T follicular helper cell (primary cell): Measurements from ENCODE around the gene AMHR2.
A peak's percentile ranks its signal among the peaks of the same experiment; 100 is the strongest.

Source experiments
- DNase-seq: peaks from one replicate; pipeline ENCODE4 v3.0.0-alpha.2; 2020; ENCODE audit warnings: low read depth

Gene AMHR2

DNA sequence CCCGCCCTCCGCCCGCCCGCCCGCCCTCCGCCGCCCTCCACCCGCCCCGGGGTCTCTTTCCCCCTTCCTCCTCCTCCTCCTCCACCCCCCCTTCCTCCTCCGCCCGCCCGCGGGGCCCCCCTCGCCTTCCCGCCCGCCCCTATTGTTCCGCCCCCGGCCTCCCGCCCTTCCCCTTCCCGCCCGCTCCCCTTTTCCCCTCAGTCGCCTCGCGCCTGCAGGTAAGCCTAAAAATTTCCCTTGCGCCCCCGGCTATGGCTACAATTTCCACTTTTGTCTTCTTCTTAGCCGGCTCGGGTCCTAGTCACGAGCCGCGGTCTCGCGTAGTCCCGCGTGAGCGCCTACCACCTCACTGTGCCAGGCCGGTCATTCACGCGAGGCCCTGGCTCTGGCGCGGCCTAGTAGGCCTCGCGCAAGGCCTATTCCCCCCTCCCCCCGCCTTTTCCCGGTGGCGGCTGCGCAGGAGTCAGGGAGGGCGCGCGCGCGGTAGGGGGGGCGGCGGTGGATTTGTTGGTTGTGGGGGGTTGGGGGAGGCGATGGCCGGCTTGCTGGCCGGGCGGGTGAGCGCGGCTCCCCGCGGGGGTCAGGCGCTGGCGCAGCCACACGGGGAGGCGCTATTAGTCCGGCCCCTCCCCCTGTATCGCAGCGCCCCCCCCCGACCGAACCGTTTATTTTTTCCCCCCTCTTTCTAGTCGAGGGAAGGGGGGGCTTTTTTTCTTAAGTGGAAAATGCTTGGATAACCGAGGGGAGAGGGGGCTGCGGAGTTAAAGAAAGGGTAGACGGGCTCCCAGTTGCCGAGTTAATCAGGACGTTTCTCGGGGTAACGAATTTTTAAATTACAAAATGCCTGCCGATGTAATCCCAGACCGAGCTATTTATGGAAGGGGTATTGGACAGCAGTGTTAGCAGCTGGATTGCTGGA is 28.8 kb downstream of the AMHR2 start:
- peak; percentile 72 for DNase-seq

DNA sequence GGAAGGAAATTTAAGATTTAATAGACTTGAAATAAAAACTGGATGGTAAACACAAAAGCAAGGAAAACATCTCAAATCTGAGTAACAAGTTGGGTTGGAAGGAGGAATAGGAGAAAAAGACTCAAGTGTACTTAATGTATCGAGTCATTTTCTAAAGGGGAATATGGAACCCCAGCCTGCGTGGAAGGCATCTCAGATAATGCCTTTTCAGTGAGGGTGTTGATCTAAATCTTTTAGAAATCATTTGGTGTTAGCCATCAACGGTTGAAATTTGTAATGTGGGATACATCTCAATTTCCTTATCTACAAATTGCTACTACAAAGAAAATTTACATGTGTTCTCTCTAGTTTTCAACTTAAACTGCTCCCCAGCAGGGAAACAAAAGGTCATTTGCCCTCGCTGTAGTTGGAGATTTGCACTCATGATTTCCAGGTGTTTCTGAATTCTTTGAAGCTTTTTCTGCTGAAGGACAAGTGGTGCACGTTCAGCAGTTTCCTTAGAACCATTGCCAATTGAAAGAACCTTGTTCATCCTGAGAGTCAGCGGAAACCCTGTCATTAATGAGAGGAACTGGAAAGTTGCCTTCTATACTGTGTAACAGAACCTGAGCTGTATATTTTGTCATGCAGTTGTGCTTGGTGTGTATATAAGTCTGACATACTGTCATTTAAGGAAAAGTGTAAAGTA is 30.4 kb downstream of the AMHR2 start:
- DNase-seq: no peak

DNA sequence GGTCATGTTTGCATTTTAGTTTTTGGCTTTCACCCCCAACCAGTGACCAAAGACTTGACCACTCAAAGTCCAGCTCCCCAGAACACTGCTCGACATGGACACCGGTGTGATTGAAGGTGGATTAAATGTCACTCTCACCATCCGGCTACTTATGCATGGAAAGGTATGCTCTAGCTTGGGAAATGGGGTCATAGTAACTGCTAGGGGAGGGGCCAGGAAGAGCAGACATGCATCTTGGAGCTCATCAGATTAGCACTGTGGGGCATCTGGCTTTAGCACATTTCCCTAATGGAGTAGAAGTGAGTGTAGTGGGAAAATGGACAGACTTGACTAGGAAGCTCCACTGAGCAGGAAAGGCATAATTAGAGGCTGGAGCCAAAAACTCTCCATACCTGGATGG is 31.1 kb downstream of the AMHR2 start:
- DNase-seq: no peak

DNA sequence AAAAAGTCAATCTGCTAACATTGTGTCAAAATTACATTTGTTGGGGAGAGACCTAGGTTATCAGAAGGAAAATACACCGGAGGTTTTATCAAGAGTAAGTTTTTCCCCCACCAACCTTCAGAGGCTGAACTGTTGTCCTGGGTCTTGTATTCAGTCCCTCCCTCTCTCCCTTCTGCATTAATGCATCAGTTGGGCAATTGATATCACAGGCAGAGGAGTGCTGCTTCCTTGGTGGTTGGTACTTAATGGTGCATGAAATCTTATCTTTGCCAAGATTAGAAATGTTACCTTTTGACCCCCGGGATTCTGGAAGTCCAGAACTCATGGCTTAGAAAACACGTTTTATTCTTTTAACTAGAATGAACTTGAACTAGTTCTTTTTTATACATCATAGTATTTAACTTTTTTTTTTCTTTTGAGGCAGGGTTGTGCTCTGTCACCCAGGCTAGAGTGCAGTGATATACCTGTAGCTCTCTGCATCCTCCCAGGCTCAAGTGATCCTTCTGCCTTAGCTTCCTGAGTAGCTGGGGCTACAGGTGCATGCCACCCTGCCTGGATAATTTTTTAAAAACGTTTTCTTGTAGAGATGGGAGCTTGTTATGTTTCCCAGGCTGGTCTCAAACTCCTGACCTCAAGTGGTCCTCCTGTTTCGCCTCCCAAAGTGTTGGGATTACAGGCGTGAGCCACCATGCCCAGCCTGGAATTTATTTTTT is 33.2 kb downstream of the AMHR2 start:
- no peak for DNase-seq

DNA sequence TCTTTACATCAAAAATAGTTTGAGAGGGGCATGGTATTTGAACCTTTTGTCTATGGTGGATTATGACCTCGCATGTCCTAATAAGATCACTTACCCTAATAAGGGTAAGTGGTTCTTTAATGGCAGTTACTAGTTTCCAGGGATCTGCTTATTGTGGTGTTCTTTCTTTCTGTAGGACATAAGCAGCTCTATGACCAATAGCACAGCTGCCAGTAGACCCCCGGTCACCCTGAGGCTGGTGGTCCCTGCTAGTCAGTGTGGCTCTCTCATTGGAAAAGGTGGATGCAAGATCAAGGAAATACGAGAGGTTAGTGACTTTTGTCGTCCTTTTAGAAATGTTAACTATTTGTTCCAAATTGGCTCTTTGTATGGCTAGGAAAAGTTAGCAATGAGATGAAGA is 35.4 kb downstream of the AMHR2 start:
- DNase-seq: no peak

DNA sequence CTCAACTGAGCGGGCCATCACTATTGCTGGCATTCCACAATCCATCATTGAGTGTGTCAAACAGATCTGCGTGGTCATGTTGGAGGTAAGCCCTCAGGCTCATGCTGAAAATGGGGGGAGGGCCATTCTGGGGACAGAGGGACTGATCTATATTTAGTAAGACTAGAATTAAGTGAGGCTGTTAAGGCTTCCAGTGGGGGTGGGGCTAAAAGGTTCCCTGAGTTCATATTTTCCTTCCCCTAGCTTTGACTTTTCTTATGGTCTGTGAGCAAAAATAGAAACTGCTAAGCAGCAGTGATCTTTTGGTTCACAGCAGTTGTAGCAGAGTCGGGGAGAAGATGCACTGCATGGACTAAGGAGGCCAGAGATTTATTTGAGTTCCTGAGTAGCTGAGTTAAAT is 37.4 kb downstream of the AMHR2 start:
- DNase-seq: no peak

DNA sequence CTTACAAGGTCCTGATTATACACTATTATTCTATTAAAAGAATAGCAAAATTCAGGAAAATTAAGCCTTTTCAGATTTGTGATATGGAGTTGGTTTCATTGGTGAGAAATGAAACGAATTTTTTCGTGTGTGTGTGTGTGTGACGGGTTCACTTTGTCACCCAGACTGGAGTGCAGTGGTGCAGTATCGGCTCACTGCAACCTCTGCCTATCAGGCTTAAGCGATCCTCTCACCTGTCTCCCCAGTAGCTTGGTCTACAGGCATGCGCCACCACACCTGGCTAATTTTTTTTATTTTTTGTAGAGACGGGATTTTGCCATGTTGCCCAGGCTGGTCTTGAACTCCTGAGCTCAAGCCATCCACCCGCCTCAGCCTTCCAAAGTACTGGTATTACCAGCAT is 37.9 kb downstream of the AMHR2 start:
- DNase-seq: no peak

DNA sequence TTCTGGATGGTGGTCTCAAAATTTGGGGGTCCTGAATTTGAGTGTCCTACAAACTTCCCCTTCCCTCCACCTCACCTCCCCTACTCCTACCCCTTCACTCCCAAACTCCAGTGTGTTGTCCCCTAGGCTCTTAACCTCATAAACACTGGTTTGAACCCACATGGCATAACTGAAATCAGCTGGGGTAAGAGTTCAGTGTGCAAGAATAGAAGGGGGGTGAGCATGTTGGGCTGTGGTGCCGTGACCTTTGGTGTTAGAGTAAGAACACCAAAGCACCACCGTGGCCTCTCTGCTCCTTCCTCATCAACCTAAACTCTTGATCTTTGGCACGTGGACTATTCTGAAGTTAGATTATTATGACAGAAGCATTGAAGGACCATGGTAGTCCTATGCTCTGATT is 39.3 kb downstream of the AMHR2 start:
- DNase-seq: no peak

DNA sequence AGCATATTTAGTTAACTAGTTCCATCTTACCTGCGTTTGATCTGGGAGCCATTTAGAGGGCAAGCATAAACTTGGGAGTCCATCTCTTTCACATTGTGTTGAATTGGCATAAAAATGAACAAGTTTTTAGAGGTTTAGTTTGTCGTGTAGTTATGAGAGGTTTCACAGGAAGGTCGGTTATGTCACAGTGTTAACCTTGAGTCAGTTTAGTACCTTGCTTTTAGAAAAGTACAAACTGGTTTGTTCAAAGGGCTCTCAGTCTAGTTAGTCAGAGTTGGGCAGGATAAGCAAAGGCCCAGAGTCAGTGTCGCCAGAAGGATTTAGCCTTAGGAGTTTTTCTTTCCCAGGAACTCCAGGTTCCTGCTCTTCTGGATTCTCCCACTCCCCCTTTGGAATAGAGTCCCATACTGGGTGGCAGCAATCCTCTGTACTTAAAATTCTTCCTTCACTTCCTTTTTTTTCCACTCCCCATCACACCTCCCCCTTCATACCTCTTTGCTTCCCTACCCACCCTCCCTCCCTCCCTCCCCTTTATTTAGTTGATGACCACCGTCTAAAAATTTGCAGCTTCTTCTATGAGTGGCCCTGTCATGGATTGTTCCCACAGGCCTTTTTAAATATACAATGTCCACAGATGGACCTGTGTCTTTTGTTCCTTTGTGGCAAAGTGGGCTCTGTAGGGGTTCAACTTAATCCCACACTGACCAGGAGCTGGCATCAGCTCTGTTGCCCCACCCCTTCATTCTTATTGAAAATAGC is 40.3 kb downstream of the AMHR2 start:
- no peak for DNase-seq

DNA sequence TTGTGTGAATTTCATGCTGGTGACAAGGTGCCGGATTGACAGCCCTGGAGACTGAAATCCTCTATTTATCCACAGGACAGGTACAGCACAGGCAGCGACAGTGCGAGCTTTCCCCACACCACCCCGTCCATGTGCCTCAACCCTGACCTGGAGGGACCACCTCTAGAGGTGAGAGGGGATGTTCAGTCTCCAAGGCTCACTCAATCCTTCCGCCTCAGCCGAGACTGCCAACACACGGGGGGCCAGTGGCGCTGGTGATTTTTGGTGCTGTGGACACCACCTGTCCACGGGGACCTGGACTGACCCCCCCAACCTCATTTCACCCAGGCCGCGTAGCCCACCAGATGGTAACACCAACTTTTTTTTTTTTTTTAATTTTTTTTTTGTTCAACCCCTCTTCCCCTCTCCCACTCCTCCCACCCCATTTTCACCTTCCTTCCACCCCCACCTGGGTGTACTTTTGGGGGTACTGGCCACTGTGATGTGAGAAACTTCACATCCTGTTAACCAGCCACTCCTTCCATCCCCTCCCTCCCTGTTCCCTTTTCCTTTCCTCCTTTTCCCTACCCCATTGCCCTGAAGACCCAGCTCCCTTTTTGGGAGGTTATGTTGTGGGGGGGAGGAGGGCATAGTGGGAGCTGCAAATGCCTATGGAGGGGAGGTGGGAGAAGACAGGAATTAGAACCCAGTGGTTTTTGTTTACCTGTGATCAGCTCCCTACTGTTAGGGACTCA is 41.2 kb downstream of the AMHR2 start:
- no peak for DNase-seq

DNA sequence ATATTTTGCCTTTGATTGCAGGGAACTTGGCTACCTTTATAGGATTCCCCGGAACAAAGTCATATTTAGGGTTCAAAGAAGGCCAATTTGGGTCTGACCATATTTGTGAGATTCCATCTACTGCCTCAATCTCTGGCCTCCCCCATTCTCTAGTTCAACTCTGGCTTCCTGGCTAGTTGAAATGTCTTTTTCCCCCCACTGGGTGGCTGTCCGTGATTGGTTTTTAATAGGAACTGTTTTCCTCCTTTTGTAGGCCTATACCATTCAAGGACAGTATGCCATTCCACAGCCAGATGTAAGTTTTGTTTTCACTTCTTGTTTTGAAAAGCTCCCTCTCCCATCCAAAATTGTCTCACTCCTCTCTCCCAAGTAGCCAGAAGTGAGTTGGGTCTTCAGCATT is 42.0 kb downstream of the AMHR2 start:
- no peak for DNase-seq

DNA sequence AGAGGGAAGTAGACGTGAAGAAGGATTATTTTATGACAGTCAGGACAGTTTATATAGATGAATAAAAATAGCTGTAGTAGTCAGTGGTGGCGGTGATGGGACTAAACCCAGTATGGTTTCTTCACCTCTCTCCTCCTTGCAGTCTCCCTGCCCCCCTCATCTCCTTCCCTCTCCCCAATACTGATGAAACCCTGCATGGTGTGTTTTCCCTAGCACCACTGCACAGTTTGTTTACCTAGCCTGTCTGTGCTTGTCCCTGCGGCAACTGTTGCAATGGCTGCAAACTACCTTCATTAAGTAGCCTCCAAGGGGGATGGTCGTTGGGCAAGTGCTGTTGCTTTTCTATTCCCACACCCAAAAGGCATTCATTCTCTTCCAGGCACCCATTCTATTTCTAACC is 43.0 kb downstream of the AMHR2 start:
- DNase-seq: no peak

DNA sequence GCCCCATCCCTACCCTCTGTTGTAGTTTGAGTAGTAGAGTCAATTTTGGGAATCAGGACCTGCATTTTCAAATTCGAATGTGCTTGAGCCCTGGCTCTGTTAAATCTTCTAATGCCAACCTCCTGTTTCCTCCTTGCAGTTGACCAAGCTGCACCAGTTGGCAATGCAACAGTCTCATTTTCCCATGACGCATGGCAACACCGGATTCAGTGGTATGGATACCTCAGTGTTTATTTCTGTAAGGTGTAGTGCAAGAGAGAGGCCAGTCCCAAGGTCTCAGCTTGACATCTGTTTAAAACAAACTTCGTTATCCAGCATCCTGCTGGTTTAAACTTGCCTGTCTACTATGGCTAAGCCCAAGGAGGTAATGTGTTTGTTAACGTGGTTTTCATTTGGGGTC is 43.4 kb downstream of the AMHR2 start:
- no peak for DNase-seq

DNA sequence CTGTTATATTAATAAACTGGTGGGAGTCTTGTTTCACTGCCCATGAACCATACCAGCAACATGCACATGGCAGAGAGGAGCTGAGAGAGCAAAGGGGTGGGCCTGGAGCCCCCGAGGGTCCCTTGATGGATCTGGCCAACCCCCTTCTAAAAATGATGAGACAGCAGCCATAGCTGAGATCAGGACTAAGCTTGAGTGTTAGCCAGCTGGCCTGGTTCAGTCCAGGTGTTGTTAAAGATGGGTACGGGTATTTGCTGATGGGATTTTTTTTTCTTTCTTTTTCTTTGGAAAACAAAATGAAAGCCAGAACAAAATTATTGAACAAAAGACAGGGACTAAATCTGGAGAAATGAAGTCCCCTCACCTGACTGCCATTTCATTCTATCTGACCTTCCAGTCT is 44.2 kb downstream of the AMHR2 start:
- no peak for DNase-seq

DNA sequence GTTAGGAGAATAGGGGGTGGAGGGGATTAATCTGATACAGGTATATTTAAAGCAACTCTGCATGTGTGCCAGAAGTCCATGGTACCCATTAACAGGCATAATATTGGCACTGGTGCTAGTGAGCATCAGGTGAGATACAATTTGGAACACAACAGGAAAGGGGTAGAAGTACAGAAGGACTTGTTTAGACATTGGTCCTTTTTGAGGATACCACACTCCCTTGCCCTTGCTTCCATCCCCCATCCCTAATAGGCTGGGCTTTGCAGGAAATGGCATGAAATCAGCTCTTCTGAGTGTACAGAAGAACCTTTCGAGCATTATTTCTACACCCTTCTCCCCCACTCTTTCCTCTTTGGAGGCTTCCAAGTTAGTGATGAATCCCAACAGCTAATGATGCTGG is 44.6 kb downstream of the AMHR2 start:
- DNase-seq: no peak

DNA sequence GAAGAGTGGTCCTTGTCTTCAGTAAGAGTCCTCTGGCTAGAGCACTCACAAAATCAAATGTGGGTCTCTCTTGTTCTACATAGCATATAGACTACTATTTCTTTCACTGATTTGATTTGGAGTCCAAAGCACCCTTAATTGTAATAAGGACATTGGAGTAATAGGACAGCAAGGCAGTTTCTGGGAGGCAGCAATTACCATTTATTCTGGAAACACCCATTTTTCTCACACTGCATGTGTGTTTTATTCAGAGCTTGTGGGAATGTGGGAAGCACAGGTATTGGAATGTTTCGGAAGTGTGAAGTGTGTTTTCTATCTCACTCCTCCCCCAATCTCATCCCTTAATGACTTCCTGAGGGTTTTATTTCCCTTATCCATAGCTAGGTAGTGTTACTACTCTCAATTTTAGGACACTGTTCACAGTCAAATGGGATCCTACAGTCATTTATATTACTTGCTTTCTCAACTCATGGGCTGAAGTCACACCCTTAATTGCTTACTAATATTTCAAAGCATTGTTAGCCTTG is 48.5 kb downstream of the AMHR2 start:
- no peak for DNase-seq

DNA sequence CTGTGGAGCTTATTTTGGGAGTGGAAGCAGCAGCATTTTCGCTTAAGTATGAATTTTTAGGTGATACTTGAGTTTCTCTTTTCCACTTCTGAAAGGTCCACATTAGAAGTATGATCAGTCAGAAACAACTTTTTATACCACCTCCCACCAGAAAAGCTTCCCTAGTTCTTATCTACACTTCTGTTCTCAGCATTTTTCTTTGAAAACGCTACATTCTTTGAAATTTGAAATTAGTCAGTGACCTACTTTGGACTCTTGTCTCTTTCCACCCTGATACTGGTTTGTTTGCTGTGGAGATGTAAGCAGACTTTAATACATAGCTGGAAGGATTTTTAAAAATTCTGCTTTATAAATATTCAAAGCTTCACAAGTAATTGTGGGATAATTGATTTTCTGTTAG is 50.4 kb downstream of the AMHR2 start:
- DNase-seq: no peak

DNA sequence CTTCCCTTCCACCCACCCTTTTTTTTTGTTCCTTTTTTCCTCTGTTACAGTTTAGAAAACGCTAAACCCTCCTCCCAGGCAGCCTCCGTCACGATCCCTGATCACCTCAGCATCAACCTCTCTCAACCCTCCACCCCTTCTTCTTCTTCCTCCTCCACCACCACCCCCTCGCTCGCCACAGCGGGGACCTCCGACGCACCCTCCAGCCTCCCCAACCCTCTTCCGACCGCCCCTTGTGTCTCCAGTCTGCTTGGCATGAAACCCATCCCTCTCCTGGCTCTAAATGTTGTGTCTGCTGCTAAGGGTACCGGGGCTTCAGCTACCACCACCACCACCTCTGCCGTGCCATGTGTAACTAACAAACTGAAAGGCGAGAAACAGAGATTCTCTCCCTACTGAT is 51.2 kb downstream of the AMHR2 start:
- no peak for DNase-seq

DNA sequence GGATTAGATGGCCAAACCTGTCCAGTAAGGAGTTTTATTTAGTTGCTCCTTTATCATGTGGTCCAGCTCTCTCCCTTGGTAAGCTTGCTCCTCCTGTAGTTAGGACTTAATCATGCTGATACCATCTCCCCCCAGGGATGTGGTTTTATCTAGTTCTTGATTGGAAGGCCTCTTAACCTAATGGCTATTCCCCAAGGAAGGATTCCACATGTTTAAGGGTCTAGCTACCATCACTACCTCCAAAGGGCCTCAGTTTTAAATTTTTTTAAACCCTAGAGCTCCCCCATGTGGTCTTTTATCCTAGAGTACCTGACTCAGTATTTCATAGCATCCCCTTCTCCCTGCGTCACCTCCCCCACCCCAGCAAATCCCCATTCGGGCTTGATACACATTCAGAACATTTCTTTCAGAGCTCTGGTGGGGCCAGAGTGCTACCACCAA is 53.1 kb downstream of the AMHR2 start:
- no peak for DNase-seq

DNA sequence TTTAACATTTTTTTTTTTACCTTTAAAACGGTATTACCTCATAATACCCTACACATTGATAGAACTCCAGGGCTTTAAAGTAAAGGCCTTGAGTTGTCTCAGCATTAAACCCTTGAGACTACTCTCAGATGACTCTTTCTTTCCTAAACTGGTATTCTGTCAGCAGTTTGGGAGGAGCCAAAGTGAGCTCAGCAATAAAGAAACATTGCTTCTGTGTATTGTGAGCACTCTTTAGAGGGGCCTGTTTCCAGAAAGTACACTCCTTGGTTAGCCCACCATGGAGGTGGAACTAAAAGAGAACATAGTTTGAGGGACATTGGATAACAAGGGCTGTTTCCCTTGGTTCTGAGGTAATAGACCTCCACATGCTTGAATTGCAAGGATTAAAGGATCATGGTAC is 55.2 kb downstream of the AMHR2 start:
- no peak for DNase-seq

DNA sequence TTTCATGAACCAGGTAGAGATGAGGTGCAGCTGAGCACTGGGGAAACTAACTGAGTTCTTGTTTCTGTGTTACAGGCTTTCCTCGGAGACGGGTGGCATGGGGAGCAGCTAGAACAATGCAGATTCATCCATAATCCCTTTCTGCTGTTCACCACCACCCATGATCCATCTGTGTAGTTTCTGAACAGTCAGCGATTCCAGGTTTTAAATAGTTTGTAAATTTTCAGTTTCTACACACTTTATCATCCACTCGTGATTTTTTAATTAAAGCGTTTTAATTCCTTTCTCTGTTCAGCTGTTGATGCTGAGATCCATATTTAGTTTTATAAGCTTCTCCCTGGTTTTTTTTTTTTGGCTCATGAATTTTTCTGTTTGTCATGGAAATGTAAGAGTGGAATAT is 55.7 kb downstream of the AMHR2 start:
- no peak for DNase-seq
